ELF-1 (cell line): ENCODE results near the gene SLC25A39.
A peak's percentile ranks its signal among the peaks of the same experiment; 100 is the strongest.
"Not testable (repeated sequence)": the region's sequence is repeated elsewhere in the genome, so short reads cannot be mapped to it uniquely, and the experiment has no call there.

Source experiments
- DNase-seq: peaks from one replicate; pipeline ENCODE4 v3.0.0-alpha.2; 2016; ENCODE audit warnings: low read depth, low spot score

Gene SLC25A39

DNA sequence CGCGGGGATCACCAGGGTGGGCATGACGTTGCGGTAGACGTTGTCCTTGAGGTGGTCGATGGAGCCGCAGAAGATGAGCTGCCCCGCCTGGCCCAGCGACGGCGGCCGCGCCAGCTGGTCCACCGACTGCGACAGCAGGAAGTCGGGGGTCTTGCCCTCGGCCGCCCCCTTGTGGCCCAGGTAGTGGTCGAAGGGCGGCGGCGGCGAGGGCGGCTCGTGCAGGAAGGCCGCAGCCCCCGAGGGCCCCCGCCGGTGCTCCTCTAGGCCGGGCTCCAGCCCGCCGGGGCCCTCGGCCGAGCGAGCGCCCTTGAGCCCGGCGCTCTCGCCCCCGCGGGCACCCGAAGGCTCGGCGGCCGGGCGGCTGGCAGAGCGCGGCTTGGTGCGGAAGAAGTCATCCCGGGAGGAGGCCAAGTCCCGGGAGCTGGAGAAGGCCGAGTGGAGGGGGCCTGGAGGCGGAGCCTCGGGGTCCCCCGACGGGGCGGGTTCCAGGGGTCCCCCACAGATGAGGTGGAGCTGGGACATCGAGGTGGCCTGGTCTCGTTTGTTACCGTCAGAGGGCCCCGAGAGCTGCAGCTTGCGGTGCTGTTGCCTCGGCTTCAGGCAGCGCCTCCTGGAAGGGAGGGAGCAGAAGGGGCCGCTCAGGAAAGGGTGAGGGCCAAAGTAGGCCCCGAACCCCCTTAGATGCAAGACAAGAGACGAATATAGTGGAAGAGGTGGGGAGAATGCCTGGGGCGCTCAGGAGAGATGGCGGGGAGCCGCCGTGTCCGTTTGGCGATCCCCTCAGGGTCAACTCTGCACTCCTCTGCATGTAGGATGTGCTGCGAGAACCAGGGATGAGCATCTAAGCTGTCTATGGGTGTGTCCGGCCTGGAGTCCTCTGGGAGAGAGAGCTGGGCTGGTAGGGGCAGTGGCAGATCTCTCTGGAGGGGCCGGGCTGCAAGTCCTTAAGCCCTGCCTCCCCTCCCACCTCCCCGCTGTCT is 30.2 kb upstream of the SLC25A39 start:
- peak; percentile 86 for DNase-seq

DNA sequence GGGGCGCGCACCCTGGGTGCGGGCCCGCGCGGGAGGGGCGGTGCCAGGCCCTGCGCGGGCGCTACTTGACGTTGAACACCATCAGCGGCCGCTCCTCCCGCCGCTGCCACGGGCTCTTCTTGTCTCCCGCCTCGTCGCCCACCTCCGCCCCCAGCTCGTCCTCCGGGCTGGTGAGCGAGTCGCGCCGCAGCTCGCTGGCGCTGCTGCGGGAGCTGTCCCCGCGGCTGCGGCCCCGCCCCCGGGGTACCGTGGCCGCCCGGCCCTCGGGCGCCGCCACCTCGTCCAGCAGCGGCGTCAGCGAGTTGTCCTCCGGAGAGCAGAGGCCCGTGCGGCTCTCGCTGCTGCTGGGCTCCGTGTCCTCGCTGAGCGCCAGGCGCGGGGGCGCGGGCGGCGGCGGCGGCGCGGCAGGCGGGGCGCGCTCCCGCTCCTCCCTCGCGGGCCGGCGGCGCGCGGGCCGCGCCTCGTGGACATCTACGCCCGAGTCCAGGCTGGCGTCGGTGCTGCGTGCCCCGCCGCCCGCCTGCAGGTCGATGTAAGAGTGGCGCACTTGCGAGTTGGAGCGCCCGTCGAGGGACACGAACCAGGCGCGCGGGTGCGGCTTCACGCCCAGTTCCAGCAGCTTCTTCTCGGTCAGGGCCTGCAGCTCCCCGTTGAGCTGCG is 29.2 kb upstream of the SLC25A39 start:
- DNase-seq: peak; percentile 30

DNA sequence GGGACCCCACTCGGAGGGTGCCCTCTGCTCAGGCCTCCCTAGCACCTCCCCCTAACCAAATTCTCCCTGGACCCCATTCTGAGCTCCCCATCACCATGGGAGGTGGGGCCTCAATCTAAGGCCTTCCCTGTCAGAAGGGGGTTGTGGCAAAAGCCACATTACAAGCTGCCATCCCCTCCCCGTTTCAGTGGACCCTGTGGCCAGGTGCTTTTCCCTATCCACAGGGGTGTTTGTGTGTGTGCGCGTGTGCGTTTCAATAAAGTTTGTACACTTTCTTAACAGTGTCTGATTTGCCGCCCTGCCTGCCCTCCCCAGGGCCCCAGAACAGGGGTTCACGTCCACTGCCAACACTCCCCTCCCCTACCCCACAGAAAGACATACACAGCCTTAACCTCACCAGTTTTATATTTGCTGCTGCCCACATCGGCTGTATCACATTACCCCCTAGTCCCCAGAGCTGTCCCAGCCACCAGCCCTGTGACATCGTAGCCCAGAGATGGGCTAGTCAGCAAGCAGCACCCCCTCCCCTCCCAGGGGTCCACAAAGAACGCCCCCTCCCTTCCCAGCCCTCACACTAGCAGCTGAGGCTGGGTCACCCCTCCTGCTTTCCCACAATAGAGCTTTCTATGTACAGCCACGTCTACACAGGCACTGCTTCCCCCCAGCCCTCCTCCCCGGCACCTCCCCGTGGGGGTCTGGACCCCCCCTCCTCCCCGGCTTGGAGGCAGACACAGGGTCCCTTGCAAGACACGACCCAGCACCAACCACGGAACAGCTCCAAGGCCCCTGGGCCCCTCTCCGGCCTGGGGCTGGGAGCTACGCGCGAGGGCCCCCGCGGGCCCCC is 28.4 kb upstream of the SLC25A39 start:
- no peak for DNase-seq

DNA sequence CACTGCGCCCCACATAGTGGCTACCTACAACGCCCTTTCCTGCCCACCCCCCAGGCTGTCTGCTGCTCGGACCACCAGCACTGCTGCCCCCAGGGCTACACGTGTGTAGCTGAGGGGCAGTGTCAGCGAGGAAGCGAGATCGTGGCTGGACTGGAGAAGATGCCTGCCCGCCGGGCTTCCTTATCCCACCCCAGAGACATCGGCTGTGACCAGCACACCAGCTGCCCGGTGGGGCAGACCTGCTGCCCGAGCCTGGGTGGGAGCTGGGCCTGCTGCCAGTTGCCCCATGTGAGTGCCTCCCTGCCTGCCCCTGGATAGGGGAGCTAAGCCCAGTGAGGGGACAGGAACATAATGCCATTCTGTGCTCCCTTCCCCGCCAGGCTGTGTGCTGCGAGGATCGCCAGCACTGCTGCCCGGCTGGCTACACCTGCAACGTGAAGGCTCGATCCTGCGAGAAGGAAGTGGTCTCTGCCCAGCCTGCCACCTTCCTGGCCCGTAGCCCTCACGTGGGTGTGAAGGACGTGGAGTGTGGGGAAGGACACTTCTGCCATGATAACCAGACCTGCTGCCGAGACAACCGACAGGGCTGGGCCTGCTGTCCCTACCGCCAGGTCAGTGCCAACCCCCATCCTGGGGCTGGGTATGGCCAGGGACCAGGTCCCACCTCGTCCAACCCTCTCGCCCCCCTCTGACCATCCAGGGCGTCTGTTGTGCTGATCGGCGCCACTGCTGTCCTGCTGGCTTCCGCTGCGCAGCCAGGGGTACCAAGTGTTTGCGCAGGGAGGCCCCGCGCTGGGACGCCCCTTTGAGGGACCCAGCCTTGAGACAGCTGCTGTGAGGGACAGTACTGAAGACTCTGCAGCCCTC is 27.6 kb upstream of the SLC25A39 start:
- no peak for DNase-seq

DNA sequence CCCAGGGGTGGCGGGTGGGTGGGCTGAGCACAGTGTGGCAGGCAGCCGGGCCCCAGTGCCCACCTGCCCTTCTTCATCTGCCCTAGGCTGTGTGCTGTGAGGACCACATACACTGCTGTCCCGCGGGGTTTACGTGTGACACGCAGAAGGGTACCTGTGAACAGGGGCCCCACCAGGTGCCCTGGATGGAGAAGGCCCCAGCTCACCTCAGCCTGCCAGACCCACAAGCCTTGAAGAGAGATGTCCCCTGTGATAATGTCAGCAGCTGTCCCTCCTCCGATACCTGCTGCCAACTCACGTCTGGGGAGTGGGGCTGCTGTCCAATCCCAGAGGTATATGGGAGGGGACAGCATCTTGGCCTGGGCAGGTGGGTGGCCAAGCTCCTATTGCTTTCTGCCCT is 26.8 kb upstream of the SLC25A39 start:
- DNase-seq: no peak

DNA sequence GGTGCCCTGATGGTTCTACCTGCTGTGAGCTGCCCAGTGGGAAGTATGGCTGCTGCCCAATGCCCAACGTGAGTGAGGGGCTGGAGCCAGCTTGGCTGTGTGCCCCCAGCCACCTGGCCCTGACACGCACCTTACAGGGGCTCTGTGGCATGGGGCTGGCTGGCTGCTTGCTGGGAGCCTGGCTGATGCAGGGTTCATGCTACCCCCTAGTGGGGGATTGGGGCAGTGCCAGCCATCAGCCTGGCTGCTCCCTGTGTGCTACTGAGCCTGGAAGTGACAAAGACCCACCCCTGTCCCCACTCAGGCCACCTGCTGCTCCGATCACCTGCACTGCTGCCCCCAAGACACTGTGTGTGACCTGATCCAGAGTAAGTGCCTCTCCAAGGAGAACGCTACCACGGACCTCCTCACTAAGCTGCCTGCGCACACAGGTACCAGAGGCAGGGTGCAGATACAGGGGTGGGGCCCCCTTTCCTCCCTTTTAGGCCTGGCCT is 26.2 kb upstream of the SLC25A39 start:
- peak; percentile 87 for DNase-seq

DNA sequence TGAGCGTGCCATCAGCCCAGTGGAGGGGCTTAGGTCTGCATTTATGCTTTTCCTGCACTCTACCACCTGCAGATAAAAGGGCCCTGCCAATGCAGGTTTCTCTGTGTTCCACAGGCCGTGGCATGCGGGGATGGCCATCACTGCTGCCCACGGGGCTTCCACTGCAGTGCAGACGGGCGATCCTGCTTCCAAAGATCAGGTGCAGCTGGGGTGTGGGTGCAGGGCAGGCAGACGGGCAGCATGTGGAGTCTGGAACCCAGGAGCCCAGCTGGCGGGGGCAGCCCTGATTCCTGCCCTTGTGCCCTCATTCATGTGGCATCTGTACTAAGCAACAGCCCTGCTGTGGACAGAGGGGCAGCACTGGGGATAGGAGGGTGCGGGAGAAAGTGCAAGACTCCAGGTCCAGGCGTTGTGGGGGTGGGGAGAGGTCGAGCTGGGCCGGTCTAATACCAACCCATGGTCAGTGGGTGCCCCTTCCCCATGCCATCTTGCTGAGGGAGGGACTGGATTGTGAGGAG is 25.0 kb upstream of the SLC25A39 start:
- DNase-seq: no peak

DNA sequence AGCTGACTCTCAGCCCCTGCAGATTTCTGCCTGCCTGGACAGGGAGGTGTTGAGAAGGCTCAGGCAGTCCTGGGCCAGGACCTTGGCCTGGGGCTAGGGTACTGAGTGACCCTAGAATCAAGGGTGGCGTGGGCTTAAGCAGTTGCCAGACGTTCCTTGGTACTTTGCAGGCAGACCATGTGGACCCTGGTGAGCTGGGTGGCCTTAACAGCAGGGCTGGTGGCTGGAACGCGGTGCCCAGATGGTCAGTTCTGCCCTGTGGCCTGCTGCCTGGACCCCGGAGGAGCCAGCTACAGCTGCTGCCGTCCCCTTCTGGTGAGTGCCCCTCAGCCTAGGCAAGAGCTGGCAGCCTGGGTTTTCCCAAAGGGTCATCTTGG is 24.4 kb upstream of the SLC25A39 start:
- DNase-seq: no peak

DNA sequence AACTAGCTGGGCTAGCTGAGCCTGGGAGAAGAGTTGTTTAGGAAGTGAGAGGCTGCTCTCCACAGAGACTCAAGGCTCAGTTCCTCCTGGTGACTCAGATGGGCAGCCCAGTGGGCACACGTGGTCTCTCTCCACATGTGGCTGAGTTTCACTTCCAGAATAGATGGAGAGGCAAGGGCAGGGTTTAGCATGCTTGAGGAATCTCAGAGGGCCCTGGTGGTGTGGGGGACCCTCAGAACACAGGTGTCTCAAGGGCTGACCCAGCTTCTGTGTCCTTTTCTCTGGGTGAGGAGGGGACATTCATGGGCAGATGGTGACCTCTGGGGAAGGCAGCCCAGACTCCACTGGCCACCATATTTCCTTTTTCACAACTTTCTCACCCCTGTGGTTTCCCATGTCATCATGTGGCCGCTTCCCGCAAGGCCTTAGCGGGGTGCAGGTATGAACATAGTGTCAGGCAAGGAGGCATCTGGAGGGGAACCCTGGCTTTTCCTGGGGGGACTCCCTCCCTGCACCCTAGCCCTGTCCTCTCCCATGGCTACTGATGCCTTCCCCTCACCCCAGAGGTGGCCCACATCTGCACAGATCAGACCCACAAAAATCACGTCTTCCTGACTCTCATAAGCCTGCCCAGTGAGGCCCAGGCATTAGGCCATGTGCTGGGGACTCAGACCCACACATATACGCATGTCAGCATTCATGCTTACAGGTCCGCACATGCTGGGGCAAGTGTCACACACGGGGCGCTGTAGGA is 23.8 kb upstream of the SLC25A39 start:
- no peak for DNase-seq

DNA sequence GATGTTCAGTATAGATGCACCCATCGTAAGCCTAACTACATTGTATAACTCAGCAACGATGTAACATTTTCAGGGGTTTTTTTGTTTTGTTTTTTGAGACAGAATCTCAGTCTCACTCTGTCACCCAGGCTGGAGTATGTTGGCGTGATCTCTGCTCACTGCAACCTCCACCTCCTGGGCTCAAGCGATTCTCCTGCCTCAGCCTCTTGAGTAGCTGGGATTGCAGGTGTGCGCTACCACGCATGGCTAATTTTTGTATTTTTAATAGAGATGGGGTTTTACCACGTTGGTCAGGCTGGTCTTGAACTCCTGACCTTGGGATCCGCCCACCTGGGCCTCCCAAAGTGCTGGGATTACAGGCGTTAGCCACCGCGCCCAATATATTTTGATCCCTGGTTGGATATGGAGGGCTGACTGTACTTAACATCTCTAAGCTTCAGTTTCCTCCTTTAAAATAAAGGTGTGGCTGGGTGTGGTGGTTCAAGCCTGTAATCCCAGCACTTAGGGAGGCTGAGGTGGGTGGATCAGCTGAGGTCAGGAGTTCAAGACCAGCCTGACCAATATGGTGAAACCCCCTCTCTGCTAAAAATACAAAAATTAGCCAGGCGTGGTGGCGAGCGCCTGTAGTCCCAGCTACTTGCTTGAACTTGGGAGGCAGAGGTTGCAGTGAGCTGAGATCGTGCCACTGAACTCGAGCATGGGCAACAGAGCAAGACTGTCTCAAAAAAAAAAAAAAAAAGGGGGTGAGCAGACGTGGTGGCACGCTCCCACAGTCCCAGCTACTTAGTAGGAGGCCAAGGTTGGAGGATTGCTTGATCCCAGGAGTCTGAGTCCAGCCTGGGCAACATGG is 22.8 kb upstream of the SLC25A39 start:
- not testable (repeated sequence) for DNase-seq

DNA sequence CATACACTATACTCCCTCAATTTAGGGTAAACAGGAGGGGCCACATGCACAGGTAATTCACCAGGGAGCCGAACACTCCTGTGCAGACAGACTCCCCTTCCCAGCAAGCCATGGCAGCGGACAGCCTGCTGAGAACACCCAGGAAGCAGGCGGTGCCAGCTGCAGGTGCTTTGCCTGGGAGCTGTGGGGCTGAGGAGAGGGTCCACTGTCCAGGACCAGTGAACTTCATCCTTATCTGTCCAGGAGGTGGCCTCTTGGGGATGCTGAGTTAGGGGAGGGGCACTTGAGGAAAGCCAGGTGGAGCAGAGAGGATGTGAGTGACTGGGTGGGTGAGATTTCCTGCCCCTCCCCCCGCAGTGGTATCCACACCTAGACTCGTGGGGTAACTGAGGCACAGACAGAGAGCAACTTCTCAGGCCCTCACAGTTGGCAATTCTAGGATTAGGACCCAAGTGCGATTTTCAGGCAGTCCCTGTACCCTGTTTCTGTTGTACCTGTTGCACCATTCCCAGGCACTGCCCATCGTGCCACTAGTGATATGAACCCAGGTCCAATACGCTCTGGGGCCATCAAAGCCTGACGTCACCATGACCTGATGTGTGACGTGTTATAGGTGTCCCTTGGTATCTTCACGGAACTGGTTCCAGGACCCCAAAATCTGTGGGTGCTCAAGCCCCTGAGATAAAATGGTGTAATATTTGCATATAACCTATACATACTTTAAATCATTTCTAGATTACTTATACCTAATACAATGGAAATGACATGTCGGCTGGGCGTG is 21.6 kb upstream of the SLC25A39 start:
- no peak for DNase-seq

DNA sequence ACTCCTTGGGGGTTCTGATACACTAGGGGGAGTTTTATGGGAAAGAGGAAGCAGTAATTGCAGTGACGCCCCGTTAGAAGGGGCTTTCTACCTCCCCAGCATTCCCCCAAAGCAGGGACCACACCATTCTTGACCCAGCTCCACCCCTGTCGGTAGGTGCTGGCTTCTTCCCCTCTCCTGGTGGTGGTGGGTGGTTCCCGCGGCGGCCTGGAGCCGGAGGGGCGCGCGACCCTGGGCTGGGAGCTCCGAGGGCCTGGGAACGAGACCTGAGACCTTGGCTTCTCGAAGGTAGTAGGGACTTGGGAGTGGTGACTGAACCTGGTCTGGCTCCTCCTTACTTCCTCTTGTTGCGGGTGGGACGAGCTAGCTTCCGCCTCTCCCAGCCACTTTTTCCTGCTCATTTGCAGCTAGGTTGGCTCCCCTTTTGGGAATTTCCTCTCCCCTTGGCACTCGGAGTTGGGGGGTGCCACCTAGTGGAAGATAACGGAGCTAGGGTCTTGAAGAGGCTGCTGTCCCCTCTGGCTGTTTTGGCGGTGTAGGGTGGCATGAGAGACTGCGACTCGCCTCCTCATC is 20.9 kb upstream of the SLC25A39 start:
- DNase-seq: peak; percentile 80

DNA sequence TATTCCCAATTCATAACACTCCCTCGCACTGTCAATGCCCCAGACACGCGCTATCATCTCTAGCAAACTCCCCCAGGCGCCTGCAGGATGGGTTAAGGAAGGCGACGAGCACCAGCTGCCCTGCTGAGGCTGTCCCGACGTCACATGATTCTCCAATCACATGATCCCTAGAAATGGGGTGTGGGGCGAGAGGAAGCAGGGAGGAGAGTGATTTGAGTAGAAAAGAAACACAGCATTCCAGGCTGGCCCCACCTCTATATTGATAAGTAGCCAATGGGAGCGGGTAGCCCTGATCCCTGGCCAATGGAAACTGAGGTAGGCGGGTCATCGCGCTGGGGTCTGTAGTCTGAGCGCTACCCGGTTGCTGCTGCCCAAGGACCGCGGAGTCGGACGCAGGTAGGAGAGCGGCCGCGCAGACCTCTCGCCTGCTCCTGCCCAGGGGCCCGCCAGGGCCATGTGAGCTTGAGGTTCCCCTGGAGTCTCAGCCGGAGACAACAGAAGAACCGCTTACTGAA is 20.4 kb upstream of the SLC25A39 start, which contains the start of gene GRN:
Gene GRN, plus strand, starts transcription at position 364 of the 515 bp plus-strand sequence. CDS start 3,863 bp downstream, outside the sequence.
- DNase-seq: peak; percentile 99

DNA sequence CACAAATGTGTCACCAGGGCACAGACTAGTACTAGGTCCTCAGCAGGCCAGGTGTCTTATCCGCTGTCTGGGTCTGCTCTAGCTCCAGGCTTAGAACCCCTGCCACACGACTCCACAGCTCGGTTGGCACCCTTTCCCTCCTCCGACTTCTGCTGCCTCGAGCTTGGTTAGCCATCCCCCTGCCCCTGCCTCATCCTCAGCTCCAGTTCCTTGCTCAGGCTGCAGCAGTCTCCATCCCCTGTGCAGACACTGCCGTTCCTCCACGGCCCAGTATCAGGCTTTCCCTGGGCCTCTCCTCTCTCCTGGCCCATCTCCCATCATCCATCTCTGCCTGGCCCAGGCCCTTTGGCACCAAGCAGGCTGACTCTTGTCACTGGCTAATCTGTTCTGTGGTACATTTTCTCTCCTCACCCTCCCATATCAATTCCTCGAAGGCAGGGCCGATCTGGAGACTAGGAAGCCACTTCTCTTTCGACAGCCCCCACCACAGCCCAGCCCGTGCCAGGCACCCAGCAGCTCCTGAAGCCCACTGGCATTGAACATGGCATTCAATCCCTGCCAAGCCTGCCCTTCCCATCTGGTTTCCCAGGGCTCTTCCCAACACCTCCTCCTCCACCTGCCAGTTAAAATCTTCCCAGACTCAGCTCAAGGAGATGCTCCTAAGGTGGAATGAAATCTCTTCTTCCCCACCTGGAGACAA is 19.0 kb upstream of the SLC25A39 start:
- DNase-seq: no peak

DNA sequence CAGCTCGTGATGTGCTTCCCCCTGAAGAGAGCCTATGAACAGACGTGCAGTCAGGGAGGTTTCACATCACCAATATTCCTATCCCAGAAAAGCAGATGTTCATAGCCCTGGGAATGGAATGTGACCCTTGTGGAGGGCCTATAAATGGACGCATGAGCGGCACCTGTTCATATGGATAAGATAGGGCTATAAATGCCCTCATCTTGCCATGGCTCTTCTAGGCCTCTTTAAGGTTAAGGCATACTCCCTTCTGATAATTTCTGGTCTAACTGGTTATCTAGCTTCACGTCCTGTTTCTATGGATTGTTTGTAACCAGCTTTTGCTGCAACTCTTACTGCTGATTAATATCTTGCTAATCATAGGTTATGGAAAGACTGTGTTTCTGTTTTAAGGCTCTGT is 15.9 kb upstream of the SLC25A39 start:
- DNase-seq: not testable (repeated sequence)

DNA sequence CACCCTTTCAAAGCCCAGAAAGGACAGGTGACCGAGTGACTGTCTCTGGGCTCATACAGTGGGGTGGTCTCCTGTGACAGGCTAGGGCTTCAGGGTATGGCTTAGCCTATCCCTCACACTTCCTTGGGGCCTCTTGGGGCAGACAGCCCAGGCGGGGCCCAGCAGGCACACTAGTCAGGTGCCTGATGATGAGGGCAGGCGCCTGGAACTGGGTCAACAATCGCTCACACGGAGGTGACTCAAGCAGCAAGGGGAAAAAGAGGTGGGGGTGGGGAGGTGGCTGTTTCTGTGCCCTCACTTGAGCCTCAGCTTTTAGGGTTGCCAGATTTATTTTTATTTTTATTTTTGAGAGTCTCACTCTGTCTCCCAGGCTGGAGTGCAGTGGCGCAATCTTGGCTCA is 14.1 kb upstream of the SLC25A39 start:
- DNase-seq: no peak

DNA sequence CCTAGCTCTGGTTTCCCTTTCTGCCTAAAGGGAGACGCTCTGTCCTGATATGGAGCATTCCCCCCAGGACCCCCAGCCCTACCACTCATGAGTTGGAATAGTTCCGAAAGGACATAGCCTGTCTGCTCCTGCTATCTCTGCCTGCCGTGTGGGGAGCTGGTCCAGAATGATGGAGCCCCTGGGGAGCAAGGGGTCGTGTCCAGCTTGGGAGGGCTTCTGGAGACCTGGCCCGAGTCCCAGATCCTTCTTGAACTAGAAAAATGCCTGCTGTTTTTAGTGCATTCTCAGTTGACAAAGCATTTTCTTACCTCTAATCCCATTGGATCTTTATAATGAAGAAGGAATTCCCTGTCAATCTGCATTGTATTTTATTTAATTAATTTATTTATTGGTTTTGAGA is 11.3 kb upstream of the SLC25A39 start:
- DNase-seq: no peak
